GM19328 (cell line): ENCODE measurements around the gene PDCD7.
"Not testable (repeated sequence)": the region's sequence is repeated elsewhere in the genome, so short reads cannot be mapped to it uniquely, and the experiment has no call there.

Experiments
- ATAC-seq: cut with Tn5 transposase; IDR thresholded peaks from one replicate; pipeline ENCODE4 v1.9.1; 2021; ENCODE audit warnings: mild to moderate bottlenecking, moderate library complexity; ENCODE audit not compliant: unreplicated experiment

PDCD7 gene, protein sequence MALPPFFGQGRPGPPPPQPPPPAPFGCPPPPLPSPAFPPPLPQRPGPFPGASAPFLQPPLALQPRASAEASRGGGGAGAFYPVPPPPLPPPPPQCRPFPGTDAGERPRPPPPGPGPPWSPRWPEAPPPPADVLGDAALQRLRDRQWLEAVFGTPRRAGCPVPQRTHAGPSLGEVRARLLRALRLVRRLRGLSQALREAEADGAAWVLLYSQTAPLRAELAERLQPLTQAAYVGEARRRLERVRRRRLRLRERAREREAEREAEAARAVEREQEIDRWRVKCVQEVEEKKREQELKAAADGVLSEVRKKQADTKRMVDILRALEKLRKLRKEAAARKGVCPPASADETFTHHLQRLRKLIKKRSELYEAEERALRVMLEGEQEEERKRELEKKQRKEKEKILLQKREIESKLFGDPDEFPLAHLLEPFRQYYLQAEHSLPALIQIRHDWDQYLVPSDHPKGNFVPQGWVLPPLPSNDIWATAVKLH

GRCh38 chr15:65133548-65134200 lies at the start of gene PDCD7:
PDCD7 (minus strand) TSS chr15:65133808; CDS start chr15:65133781, 27 bp downstream.
- peak; percentile 68 for ATAC-seq

DNA sequence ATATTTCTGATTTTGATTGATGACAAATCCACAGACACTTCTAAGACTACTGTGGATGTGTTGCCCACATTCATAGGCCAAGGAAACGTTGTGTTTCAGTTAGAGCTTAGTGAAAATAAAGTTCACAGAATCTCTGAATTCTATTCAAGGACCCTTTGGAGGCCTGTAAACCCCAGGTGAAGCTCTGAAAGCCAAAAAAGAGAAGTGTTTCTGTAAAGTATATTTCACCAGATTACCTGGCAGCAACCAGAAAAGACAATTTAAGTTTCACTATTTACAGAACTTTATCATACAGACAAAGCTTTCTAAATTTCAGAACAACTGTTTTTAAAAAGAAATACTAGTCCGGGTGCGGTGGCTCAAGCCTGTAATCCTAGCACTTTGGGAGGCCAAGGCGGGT lies 48.9 kb upstream of the PDCD7 start:
- no peak for ATAC-seq

DNA sequence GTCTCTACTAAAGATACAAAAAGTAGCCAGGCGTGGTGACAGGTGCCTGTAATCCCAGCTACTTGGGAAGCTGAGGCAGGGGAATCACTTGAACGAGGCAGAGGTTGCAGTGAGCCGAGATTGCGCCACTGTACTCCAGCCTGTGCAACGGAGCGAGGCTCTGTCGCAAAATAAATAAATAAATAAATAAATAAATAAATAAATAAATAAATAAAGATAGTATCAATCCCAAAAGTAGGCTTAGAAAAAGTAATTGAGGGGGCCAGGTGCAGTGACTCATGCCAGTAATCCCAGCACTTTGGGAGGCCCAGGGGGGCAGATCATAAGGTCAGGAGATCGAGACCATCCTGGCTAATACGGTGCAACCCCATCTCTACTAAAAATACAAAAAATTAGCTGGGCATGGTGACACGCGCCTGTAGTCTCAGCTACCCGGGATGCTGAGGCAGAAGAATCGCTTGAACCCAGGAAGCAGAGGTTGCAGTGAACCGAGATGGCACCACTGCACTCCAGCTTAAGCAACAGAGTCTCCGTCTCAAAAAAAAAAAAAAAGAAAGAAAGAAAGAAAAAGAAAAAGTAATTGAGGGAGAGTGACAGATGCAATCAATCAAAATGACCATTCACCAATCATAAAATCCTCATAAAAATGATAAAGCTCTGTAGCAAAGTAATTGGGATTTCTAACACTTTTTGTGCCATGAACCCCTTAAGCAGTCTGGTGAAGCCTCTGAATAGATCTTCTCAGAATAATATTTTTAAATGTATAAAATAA lies 48.2 kb upstream of the PDCD7 start:
- ATAC-seq: not testable (repeated sequence)

- no peak for ATAC-seq
Observed at GRCh38 chr15:65180167-65180566, 46.6 kb upstream of the PDCD7 start.

DNA sequence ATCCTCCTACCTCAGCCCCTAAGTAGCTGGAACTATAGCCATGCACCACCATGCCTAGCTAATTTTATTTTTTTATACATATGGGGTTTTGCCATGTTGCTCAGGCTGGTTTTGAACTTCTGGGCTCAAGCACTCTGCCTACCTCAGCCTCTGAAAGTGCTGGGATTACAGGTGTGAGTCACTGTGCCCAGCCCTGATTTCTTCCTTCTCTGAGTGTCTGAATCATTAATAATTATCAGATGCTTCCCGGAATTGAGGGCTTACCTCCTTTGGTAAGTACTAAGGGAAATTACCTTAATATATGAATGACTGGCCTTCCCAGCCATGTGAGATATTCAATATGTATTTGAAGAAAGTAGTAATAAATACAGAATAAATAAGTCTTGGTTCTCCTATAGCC lies 44.3 kb upstream of the PDCD7 start:
- no peak for ATAC-seq

GRCh38 chr15:65176056-65176455 lies 42.4 kb upstream of the PDCD7 start:
- no peak for ATAC-seq

GRCh38 chr15:65175511-65175910 lies 41.9 kb upstream of the PDCD7 start:
- no peak for ATAC-seq

- no peak for ATAC-seq
Observed at GRCh38 chr15:65174509-65174908, 40.9 kb upstream of the PDCD7 start.

DNA sequence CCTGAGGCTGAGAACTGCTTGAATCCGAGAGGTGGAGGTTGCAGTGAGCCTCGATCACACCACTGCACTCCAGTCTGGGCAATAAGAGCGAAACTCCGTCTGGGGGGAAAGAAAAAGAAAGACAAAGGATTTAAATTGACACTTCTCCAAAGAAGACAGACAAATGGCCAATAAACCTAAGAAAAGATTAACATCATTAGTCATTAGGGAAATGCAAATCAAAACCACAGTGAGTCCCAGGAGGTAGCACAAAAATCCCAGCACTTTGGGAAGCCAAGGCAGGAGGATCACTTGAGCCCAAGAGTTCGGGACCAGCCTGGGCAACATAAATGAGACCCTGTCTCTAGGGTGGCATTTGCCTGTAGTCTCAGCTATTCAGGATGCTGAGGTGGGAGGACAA lies 38.9 kb upstream of the PDCD7 start:
- ATAC-seq: no peak

DNA sequence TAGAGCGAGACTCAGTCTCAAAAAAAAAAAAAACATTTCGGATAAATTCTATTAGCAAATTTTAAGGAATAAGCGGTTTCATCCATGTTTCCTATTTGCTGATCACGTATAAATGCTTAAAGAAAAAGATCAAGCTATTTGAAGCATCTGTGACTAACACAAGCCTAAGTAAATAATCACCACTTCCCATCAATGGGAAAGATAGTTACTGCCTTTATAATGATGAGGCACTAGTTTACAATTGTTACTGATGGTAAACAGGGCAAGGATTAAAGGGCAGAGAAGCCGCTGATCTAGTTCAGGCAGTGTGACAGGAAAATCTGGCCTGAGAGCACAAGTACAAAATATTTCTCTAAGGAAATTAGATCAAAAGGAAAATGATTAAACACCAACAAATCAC lies 37.8 kb upstream of the PDCD7 start:
- no peak for ATAC-seq

DNA sequence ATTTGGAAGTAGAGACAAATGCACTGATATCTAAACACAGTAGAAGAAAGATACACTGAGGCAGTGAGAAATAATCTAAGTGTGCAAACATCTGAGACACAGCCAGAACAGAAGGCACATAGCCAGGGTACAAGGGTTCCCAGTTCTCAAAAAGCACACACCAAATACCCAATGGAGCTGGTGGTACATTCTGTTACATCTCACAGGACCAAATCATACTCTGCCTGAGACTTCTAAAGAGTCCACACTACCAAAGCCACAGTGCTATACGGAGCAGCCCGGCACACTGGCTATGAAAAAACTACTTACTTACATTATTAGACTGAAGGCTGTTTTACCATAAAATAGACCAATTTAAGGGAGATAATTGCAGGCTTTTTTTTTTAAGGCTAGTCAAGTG lies 32.3 kb upstream of the PDCD7 start:
- no peak for ATAC-seq

DNA sequence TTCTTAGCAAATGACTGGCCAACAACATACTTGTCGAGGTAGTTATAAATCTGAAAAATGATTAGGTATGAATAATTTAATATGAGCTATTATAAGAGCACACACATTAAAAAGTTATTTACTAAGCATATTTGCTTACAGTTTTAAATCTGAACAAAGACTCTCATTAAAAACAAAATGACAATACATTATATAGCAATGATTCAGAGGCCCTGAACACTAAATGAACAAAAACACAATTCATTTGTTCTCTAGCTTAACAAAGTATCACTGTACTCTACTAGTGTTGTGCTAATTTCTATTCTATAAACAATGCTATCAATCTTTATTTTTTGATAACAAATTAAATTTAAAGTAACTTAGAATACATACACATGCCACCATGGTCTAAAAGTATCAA lies 30.5 kb upstream of the PDCD7 start:
- ATAC-seq: no peak

GRCh38 chr15:65163041-65163440 lies 29.4 kb upstream of the PDCD7 start:
- ATAC-seq: no peak

DNA sequence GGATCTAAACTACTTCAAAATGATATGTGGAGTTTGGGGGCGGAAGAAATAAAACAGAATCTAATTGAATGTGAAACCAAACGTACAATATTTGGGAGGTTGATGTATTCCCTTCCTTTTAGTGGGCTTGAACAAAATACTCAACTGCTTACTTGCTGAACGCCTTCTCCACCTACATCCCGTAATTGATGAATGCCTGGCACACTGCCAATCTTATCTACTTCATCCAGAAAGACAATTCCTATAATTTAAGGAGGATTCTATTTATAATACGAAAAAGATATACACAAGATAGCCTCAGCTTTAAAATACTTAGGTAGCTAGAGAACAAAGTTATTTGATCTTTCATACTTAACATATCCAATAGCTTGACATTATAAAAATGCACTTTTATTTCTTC lies 23.1 kb upstream of the PDCD7 start:
- no peak for ATAC-seq

- ATAC-seq: no peak
Observed at GRCh38 chr15:65154720-65155119, 21.1 kb upstream of the PDCD7 start.

- ATAC-seq: no peak
Observed at GRCh38 chr15:65147902-65148301, 14.3 kb upstream of the PDCD7 start.

DNA sequence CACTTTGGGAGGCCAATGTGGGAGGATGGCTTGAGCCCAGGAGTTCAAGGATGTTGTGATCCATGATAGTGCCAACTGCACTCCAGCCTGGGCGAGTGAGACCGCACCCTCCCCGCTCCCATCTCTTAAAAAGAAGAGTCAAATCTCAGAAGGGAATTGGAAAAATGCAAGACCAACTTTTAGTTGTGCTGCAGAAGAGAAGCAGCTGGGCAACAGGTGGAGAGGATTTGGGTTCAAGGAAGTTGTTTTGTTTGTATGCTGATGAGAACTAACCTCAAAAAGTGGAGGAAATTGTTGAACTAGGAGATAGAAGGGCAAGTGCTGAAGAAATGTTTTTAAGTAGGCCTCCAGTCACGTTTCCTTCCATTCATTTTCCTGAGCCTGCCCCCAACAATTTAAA lies 12.8 kb upstream of the PDCD7 start:
- ATAC-seq: no peak

DNA sequence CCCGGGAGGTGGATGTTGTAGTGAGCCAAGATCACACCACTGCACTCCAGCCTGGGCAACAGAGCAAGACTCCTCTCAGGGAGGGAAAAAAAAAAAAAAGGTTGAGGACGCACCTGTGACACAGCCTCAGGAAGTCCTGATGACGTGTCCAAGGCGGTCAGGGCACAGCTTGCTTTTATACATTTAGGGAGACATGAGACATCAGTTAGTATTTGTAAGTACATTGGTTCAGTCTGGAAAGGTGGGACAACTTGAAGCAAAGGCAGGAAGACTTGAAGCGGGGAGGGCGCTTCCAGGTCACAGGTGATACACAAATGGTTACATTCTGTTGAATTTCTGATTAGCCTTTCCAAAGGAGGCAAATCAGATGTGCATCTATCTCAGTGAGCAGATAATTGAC lies 5.0 kb upstream of the PDCD7 start:
- ATAC-seq: not testable (repeated sequence)

GRCh38 chr15:65137893-65138292 lies 4.3 kb upstream of the PDCD7 start:
- not testable (repeated sequence) for ATAC-seq

- ATAC-seq: not testable (repeated sequence)
Observed at GRCh38 chr15:65137089-65137488, 3.5 kb upstream of the PDCD7 start.

DNA sequence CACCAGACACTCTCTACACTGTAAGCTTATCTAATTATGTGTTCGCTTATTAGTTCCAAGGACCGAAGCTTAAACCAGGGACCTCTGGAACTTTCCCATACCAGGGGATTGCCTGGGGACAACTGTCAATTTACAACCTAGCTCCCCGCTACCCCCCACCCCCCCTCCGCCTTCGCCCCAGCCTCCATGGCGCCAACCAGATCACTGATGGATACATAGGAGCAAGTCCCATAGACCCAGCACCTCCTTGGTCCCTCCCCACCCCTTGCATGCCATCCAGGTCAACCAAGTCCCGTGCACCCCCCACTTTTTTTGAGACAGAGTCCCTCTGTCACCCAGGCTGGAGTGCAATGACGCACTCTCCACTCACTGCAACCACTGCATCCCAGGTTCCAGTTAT lies 930 bp upstream of the PDCD7 start:
- no peak for ATAC-seq
